ENCODE data around the gene FOXE1. TPM values are rescaled to one million over a fixed set of nuclear protein-coding genes. Genes with fewer than 3 reads are reported as not detected.

Gene FOXE1
- total and polyA plus RNA-seq, 2 experiments from 2014 or later = not detected

DNA sequence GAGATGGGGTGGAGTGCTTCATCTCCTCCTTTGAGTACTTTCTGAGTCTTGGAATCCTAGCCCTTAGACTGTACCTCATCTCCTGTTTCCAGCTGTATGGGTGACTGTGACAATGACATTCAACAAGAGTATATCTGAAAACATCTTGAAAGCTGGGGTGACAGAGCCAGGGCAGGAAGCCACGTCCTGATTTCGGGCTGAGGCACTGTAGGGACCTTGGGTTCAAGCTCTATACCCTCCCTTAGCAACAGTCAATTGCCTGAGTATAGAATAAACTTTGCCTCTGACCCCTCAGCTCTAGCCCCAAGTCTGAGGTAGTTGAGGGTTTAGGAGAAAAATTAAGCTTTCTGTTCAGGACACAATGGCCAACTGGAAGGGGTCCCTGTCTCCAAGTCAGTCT is 6.3 kb downstream of the FOXE1 start:
- Histone ChIP-seq H3K27me3 (peaks cover 99% of the 10 kb centered on the region), H3K36me3 (no peaks in the 10 kb centered on the region)

DNA sequence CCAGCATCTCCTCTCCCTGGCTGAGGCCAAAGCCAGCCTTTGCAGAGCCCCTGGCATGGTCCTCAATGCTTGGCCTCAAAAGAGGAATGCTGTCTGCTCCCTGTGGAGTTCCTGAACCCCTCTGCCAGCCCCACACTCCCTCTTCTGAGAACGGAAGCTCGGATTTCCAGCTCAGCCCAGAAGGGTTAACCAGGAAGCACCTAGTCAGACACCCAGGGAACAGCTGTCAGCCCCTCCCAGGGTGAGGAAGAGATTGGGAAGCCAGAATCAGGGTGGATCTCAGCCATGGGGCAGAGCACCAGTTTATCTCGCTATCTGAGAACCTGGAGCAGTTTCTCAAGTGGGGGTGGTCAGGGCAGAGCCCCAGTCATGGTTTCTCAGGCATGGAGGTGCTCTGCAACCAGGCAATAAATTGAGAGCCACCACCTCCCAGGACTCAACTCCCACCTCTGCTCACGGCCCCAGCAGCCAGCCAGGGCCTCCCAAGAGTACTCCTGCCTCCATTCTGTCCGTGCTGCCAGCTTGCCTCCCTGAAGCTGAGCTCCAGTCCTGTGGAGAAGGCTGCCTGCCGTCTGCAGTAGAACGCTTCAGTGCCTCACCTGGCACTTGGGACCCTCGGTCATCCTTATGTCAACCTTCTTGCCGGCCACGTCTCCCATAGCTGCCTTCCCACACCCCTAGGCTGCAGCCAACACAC is 7.6 kb downstream of the FOXE1 start:
- no peaks in the 10 kb centered on the region for H3K4me1 ChIP-seq (ENCODE audit: low read depth)
- H3K27me3 ChIP-seq = peaks cover 97% of the 10 kb centered on the region
- DNase-seq (ENCODE audit: low read depth in 1 of 2, low spot score in 1 of 2) = no peak
- H3K4me3 ChIP-seq = no peak overlapping the region
- TF ChIP-seq, protein P1, sequence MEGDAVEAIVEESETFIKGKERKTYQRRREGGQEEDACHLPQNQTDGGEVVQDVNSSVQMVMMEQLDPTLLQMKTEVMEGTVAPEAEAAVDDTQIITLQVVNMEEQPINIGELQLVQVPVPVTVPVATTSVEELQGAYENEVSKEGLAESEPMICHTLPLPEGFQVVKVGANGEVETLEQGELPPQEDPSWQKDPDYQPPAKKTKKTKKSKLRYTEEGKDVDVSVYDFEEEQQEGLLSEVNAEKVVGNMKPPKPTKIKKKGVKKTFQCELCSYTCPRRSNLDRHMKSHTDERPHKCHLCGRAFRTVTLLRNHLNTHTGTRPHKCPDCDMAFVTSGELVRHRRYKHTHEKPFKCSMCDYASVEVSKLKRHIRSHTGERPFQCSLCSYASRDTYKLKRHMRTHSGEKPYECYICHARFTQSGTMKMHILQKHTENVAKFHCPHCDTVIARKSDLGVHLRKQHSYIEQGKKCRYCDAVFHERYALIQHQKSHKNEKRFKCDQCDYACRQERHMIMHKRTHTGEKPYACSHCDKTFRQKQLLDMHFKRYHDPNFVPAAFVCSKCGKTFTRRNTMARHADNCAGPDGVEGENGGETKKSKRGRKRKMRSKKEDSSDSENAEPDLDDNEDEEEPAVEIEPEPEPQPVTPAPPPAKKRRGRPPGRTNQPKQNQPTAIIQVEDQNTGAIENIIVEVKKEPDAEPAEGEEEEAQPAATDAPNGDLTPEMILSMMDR (IDR thresholded peaks at IDR 0.05; ENCODE audit: low read depth, low read length) = no peak
- no peaks in the 10 kb centered on the region for H3K9me3 ChIP-seq (ENCODE audit: low read depth)
- no peaks in the 10 kb centered on the region for H3K36me3 ChIP-seq
- H3K27ac ChIP-seq = no peak overlapping the region

More for the DNA sequence above, 6.3 kb downstream of the FOXE1 start:
- DNase-seq (ENCODE audit: low read depth in 1 of 2, low spot score in 1 of 2) = no peak
- Histone ChIP-seq H3K9me3 (ENCODE audit: low read depth) (no peaks in the 10 kb centered on the region), H3K4me1 (ENCODE audit: low read depth) (no peaks in the 10 kb centered on the region), H3K27ac (no peak overlapping the region), H3K4me3 (no peak overlapping the region)
- TF ChIP-seq, protein P1 (IDR thresholded peaks at IDR 0.05; ENCODE audit: low read depth, low read length) = no peak

DNA sequence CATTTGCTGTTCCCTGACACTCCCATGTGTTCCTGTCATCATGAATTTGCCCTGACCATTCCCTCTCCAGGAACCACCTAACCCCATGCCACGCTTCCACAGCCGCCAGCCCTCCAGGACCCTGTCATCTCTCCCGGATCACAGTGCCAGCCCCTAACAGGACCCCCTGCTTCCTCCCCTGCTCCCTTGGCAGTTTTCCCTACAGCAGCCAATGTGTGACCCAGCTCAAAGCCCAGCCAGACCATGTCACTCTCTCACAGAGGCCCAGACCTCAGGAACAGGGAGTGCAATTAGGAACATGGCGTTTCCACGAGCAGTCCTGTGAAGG is 8.1 kb downstream of the FOXE1 start:
- H3K36me3 ChIP-seq = no peaks in the 10 kb centered on the region
- H3K9me3 ChIP-seq (ENCODE audit: low read depth) = no peaks in the 10 kb centered on the region
- no peak overlapping the region for H3K27ac ChIP-seq
- DNase-seq (ENCODE audit: low read depth in 1 of 2, low spot score in 1 of 2) = no peak
- no peak overlapping the region for H3K4me3 ChIP-seq
- H3K27me3 ChIP-seq = peaks cover 97% of the 10 kb centered on the region
- H3K4me1 ChIP-seq (ENCODE audit: low read depth) = no peaks in the 10 kb centered on the region
- TF ChIP-seq, protein P1 (IDR thresholded peaks at IDR 0.05; ENCODE audit: low read depth, low read length) = no peak

DNA sequence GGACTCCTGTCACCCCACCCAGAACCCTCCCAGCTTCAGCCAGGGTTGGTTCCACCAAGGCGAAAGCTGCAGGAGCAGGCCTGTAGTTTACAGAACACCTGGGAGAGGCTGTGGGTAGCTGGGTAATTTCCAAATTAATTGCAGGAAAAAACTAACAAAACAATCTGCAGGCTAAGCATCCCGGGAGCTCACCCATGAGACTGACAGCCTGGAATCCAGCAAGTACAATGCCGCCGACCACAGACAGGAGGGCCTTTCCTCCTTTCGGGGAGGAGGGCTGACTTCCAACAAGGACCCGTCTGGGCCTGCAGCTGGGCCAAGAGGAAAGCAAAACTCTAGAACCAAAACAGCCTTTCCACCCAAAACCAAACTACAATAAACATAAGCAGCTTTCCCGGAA is 10.3 kb downstream of the FOXE1 start:
- TF ChIP-seq, protein P1 (IDR thresholded peaks at IDR 0.05; ENCODE audit: low read depth, low read length) = no peak
- DNase-seq (ENCODE audit: low read depth in 1 of 2, low spot score in 1 of 2) = no peak
- no peaks in the 10 kb centered on the region for H3K9me3 ChIP-seq (ENCODE audit: low read depth)
- H3K4me1 ChIP-seq (ENCODE audit: low read depth) = no peaks in the 10 kb centered on the region
- H3K36me3 ChIP-seq = no peaks in the 10 kb centered on the region
- no peak overlapping the region for H3K4me3 ChIP-seq
- H3K27me3 ChIP-seq = peaks cover 77% of the 10 kb centered on the region
- H3K27ac ChIP-seq = no peak overlapping the region

DNA sequence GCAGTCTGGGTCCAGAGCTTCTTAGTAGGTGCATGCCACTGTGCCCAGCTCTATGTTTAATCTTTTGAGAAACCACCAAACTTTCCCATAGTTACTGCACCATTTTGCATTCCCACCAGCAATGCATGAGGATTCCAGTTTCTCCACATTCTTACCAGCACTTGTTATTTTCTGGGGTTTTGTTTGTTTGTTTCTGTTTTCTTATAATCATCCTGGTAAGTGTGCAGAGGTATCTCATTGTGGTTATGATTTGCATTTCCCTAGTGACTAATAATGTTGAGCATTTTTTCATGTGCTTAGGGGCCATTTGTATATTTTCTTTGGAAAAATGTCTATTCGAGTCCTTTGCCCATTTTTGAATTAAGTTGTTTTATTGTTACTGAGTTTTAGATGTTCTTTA is 11.4 kb downstream of the FOXE1 start:
- Histone ChIP-seq H3K36me3 (no peaks in the 10 kb centered on the region), H3K4me1 (ENCODE audit: low read depth) (no peaks in the 10 kb centered on the region), H3K4me3 (no peak overlapping the region), H3K27me3 (peaks cover 66% of the 10 kb centered on the region), H3K27ac (no peak overlapping the region), H3K9me3 (ENCODE audit: low read depth) (no peaks in the 10 kb centered on the region)
- DNase-seq (ENCODE audit: low read depth in 1 of 2, low spot score in 1 of 2) = no peak
- TF ChIP-seq, protein P1 (IDR thresholded peaks at IDR 0.05; ENCODE audit: low read depth, low read length) = no peak

All from cardiac muscle cell (in vitro differentiated cells and primary cell).